ENCODE results near the gene ABCC1.

GRCh38 chr16:16004314-16004749 lies 54.9 kb downstream of the ABCC1 start:
- TF ChIP-seq CTCF (IDR thresholded peaks at IDR 0.05) = no peak
- no peak for TF ChIP-seq POLR2A (IDR thresholded peaks at IDR 0.05)
